HG02588 (cell line): ENCODE measurements around the gene PDE1C.
"Not testable (repeated sequence)": the region's sequence is repeated elsewhere in the genome, so short reads cannot be mapped to it uniquely, and the experiment has no call there.

Source experiments
- ATAC-seq: cut with Tn5 transposase; IDR thresholded peaks from one replicate; pipeline ENCODE4 v1.9.1; 2021; ENCODE audit warnings: mild to moderate bottlenecking, moderate library complexity; ENCODE audit not compliant: unreplicated experiment

Gene PDE1C

GRCh38 chr7:32070406-32071360 is at the start of gene PDE1C:
Gene PDE1C (minus strand): TSS chr7:32070407.
- ATAC-seq: no peak

- no peak for ATAC-seq
These were observed 49.6 kb upstream of the PDE1C start for GRCh38 chr7:32119790-32120196.

DNA sequence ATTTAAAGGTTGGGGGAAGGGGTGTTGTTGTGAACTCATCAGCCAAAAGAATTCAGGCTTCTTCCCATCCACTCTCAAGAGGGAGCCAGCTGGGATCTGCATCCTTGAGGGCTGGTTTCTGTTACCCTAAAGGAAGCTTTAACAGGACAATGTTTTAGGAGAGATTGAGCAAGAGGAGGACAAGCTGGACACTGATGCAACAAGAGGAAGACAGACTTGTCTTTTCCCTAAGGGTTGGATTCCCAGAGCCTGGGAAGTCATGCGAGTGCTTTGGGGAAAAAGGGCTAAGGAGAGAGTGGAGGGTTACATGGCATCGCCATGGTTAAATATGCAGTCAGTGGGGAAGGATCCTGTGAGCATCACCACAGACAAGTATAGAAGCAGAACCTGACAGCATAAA is 47.6 kb upstream of the PDE1C start:
- ATAC-seq: no peak

DNA sequence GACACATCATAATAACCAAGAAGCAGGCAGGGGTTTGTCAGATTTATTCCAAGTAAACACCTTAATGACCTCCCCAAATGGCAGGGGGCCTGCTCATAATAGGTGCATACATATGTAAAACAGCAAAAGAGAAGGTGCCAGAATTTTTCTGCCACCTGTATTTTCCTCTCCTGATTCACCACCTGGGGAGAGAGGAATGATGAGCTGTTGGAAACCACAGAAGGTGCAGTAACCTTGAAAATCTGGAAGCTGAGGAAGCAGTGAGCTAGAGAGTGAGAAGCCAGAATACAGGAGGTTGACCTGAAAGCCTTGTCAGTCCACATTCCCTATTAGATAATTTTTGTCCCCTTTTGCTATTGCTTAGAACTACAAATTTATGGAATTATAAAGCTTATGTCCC is 46.2 kb upstream of the PDE1C start:
- ATAC-seq: no peak

- ATAC-seq: no peak
These were observed 45.6 kb upstream of the PDE1C start for GRCh38 chr7:32115831-32116230.

DNA sequence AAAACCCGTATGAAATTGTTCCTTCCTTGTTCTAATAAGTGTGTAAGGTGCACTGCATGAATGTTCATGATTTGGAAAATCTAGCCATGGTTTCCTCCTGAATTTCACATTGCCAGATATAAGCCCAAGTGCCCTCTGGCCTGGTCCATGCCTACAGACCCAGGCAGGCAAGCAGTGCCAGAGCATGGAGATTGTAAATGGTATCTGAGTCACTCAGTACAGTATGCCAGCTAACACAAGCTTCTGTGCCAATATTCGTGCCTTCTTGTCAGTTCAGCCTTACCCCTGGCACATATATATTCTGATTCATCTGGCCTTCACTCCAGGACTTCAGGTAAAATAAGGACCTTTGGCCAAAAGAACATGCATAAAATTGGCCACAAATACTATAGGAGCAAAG is 38.4 kb upstream of the PDE1C start:
- no peak for ATAC-seq

- no peak for ATAC-seq
These were observed 34.6 kb upstream of the PDE1C start for GRCh38 chr7:32104766-32105165.

- no peak for ATAC-seq
These were observed 33.2 kb upstream of the PDE1C start for GRCh38 chr7:32103361-32103760.

- ATAC-seq: no peak
These were observed 32.2 kb upstream of the PDE1C start for GRCh38 chr7:32102432-32102873.

GRCh38 chr7:32100407-32100907 is 30.2 kb upstream of the PDE1C start:
- ATAC-seq: no peak

DNA sequence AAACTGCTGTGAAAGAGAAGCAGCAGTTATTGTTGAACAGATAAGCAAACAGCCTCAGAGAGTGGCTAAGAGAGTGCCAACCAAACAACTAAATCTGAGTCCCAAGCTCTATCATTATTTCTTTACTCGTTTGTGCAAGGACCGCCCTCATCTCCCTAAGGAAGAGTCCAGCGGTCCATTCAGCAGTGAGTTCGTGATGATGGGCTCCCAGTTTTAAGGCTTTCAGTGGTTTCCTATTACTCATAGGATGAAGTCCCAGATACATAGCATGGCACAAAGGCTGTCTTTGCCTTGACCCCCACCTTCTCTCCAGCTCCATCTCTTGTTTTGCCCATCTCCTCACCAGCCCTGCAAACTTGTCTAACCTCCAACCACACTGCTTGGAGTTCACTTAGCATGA is 24.3 kb upstream of the PDE1C start:
- no peak for ATAC-seq

DNA sequence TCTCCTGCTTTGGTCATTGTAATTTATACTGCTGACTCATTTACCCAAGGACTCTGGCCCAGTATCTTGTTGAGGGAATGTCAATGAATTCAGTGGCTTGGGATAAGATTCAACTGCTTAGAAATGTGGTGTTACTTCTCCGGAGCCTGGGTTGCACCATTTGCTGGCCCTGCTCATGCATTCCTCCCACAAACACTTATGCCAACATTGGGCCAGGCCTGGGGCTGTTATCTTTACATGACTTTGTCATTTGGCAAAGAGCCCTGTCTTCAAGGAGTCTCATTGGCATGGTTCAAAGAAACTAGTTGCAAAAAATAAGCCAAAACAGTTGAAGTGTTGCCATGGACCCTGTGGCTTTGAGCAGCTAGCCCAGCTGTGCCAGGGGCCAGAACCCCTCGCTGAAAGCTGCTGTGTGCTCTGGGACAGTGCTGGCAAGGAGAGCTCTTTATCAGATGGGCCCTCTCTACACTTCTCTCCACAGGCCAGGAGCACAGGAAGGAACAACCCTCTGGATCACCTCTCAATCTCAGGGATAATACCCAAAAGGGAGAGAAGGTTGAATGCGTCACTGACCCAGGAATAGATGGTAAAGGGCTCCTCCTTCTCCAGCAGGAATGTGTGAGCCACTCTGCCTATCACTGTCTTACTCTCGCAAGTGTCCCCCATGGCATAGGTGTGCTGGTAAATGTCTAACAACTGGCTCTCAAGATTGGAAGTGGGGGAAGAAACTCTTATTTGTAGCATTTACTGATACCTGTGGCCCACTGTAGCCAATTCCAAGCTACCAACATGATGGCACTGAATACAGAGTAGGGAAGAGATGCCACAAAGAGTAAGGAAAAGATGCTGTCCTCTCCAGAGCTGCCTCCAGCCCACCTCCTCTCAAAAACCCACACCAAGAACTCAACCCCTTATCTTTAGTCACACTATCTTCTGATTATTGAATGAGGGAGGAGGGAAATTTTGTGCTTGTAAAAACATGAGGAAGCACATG is 23.5 kb upstream of the PDE1C start:
- ATAC-seq: no peak

DNA sequence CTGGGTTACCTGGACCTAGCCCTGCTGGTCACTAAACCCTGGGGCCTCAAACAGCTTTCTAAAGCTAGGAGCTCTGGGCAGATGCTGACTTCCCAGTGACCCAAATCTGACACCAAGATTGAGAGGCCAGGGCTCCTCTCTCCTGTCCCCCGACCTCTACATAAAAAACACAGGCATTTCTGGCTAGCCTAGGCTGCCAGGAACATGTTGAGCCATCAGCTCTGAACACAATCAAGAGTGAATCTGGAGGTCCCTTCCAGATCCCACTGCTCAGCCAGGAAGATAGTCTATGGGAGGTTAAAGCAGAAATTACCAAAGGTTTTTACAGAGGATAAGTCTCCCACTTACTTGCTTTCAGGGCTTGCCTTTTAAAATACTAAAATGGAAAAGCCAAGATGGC is 22.1 kb upstream of the PDE1C start:
- ATAC-seq: no peak

- ATAC-seq: no peak
These were observed 21.5 kb upstream of the PDE1C start for GRCh38 chr7:32091608-32092210.

DNA sequence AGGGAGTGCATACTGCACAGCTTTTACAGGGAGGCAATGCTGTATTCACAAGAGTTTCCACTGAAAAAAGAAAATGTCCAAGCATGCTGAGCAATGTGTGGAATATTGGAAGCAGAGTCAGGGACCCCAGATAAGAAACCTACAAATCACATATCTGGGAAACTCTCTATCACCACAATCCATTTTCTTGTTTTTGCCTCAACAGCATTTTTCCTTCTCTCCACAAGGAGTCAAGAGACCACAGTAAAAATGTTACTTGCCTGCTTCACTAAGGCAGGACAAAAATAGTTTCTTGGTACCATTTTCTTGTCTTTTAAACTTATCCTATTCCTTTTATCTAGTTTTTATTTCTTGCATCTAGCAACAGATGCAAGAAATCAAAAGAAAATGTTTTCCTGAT is 19.5 kb upstream of the PDE1C start:
- ATAC-seq: no peak

DNA sequence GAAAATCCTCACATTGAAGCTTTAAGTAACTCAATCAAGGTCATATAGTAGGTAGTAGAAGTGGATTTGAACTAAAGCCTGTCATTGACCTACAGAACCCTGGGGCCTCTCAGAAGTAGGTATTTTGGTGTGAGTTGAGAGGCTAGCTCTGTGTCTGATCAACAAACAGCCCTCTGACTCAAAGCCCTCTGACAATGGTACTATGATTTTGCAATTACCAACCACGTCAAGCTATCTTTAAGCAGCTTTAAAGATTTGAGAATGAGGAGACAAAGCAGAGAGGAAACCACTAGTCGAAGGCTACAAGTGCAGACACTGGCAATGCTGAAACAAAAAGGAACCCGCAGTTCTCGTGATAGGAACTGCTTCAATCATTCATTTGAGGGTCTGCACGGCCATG is 19.0 kb upstream of the PDE1C start:
- ATAC-seq: no peak

GRCh38 chr7:32088451-32088881 is 18.3 kb upstream of the PDE1C start:
- ATAC-seq: no peak

DNA sequence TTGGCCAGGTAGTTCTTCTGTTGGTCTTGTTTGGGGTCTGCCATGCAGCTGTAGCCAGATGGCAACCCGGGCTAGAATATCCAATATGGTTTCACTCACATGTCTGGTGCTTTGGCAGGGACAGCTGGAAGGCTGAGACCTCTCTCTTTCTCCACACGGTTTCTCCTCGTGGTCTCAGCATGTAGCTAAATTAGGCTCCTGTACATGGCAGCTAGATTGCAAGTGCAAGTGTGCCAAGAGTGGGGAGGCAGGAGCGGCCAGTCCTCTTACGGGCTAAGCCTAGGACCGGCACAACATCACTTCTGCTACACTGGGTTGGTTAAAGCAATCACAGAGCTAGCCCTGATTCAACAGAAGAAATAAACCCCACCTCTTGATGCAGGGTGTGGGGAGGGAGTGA is 9.3 kb upstream of the PDE1C start:
- ATAC-seq: no peak

DNA sequence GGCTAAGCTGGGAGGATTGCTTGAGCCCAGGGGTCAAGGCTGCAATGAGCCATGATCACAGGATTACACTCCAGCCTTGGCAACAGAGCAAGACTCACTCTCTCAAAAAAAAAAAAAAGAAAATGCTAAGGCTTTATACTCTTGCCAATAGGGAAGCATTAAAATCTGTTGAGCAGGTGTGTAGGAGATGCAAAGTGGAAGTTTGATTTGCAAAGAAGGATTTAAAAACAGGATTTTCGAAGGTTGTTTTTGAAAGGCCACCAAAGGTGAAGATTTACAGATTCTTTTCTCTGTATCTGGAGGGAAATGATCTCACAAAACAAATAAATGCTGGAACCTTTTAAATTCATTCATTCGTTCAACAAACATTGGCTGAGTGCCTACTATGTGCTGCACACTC is 8.6 kb upstream of the PDE1C start:
- ATAC-seq: no peak

- no peak for ATAC-seq
These were observed 7.6 kb upstream of the PDE1C start for GRCh38 chr7:32077806-32078205.

- not testable (repeated sequence) for ATAC-seq
These were observed 6.6 kb upstream of the PDE1C start for GRCh38 chr7:32076802-32077201.
